ENCODE results near the gene KRT16.

DNA sequence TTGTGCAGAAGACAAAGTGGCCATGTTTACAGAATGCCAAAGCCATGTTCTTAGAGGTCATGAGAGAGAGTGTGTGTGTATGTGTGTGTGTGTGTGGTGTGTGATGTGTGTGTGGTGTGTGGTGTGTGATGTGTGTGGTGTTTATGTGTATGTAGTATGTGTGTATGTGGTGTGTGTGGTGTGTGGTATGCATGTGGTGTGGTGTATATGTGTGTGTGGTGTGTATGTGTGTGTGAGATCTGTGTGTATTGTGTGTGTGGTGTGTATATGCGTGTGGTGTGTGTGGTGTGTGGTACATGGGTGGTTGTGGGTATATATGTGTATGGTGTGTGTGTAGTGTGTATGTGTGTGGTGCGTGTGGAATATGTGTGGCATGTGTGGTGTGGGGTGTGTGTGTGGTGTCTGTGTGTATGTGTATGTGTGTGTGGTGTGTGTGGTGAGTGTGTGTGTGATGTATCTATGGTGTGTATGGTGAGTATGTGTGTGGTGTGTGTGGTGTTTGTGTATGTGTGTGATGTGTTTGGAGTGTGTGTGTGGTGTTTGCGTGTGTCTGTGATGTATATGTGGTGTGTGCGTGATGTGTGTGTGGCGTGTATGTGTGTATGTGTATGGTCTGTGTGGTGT, 20.0 kb upstream of the KRT16 start:
- TF ChIP-seq EZH2 (optimal IDR thresholded peaks at IDR 0.05; ENCODE audit: low read depth, low read length) (no peak), EZH2phosphoT487 (IDR thresholded peaks at IDR 0.05; ENCODE audit: low read length) (no peak)
- TF ChIP-seq, protein P1, sequence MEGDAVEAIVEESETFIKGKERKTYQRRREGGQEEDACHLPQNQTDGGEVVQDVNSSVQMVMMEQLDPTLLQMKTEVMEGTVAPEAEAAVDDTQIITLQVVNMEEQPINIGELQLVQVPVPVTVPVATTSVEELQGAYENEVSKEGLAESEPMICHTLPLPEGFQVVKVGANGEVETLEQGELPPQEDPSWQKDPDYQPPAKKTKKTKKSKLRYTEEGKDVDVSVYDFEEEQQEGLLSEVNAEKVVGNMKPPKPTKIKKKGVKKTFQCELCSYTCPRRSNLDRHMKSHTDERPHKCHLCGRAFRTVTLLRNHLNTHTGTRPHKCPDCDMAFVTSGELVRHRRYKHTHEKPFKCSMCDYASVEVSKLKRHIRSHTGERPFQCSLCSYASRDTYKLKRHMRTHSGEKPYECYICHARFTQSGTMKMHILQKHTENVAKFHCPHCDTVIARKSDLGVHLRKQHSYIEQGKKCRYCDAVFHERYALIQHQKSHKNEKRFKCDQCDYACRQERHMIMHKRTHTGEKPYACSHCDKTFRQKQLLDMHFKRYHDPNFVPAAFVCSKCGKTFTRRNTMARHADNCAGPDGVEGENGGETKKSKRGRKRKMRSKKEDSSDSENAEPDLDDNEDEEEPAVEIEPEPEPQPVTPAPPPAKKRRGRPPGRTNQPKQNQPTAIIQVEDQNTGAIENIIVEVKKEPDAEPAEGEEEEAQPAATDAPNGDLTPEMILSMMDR (IDR thresholded peaks at IDR 0.05; ENCODE audit: low read length), result no peak

Measured in MM.1S (cell line).